ENCODE results near the gene CHSY1. TPM values are rescaled to one million over a fixed set of nuclear protein-coding genes. Genes with fewer than 3 reads are reported as not detected.
A peak's percentile ranks its signal among the peaks of the same experiment; 100 is the strongest.

Gene CHSY1
- total and polyA plus RNA-seq, 3 donors from 2014 or later: 20.0 to 36.1 (median 31.1) TPM

DNA sequence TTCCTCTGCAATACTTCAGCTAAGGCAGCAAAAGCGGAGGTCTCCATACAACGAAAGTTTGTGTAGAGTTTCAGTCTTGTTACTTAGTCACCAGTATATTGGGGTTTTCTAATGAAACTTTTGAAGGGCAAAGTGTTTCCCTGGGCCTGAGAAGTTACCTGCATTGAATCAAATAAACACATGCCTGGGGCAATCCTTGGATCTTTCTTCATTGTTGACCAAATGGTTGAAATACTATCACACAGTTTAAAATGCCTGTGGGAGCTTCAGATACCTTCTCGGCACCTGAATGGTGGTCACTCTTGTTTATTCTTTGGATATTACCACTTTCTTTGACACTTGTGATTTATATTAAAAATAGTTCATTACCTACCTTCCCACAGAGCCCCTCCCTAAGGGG, 988 bp upstream of the CHSY1 start:
- Histone ChIP-seq H3K27ac (peak overlapping the region; percentile 87 to 90), H3K36me3 (ENCODE audit: low read depth, missing control alignments) (no peaks in the 10 kb centered on the region), H3K9me3 (no peaks in the 10 kb centered on the region), H3K27me3 (no peaks in the 10 kb centered on the region), H3K4me3 (peak overlapping the region; percentile 70 to 78), H3K4me1 (peaks cover 31% of the 10 kb centered on the region)
- intact Hi-C loops (cut with DNase I; ENCODE audit: low total_unique reads): loop anchor here (5.0 to 10.0 kb wide), 3 partner anchors 66 to 236 kb away; no protein-coding TSS in a partner anchor
- WGBS, 2 donors: 42 to 44% methylated on average over 3 of the region's 3 CpGs
- TF ChIP-seq, protein P1, sequence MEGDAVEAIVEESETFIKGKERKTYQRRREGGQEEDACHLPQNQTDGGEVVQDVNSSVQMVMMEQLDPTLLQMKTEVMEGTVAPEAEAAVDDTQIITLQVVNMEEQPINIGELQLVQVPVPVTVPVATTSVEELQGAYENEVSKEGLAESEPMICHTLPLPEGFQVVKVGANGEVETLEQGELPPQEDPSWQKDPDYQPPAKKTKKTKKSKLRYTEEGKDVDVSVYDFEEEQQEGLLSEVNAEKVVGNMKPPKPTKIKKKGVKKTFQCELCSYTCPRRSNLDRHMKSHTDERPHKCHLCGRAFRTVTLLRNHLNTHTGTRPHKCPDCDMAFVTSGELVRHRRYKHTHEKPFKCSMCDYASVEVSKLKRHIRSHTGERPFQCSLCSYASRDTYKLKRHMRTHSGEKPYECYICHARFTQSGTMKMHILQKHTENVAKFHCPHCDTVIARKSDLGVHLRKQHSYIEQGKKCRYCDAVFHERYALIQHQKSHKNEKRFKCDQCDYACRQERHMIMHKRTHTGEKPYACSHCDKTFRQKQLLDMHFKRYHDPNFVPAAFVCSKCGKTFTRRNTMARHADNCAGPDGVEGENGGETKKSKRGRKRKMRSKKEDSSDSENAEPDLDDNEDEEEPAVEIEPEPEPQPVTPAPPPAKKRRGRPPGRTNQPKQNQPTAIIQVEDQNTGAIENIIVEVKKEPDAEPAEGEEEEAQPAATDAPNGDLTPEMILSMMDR (IDR thresholded peaks at IDR 0.05): no peak
- TF ChIP-seq POLR2A (IDR thresholded peaks at IDR 0.05): no peak
- DNase-seq: no peak

DNA sequence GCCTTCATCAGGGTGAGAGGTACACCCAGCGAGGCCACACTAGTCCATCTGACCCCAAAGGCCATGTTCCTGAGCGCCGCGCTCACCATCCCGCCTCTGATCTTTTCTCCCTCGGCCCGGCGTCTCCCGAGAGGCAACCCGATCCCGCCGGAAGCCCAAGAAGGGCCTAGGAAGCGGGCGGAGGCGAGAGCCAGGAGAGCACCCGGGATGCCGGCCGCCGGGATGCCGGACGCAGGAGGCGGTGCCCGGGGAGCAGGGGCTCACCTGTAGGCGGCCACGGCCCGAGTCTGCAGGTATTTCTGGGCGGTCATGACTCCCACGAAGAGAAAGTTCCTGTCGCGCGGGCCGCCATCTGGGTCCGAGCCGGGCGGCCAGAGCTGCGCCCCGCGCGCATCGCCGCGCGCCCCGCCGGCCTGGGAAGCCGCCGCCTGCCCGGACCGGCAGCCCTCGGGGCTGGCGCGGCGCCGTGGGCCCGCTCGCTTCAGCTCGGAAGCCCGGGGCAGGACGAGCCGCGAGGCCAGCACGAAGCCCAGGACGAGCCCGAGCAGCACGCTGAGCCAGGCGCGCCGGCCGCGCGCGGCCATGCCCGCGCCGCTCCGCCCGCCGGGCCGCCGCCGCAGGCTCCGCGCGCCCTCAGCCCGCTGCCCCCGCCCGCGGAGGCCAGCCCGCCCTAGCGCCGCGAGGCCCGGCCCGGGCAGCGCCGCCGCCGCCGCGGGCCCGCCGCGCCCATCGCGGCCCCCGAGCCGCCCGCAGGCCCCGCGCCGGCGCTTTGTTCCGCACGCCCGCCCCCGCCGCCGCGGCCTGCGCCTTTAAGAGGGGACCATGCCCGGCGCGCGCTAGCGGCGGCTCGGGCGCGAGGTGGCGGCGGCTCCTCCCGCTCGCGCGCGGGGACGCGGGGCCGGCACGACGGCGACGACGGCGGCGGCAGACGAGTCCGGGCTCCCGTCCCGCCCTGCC, 697 bp downstream of the CHSY1 start:
- H3K4me1 ChIP-seq: peaks cover 42% of the 10 kb centered on the region
- 0% methylated on average over 59 of the region's 150 CpGs; no CpG with 5 or more reads in 1 of the 2 donors for WGBS, 2 donors
- intact Hi-C loops (cut with DNase I; ENCODE audit: low total_unique reads): loop anchor here (5.0 to 10.0 kb wide), 3 partner anchors 64 to 234 kb away; no protein-coding TSS in a partner anchor

DNA sequence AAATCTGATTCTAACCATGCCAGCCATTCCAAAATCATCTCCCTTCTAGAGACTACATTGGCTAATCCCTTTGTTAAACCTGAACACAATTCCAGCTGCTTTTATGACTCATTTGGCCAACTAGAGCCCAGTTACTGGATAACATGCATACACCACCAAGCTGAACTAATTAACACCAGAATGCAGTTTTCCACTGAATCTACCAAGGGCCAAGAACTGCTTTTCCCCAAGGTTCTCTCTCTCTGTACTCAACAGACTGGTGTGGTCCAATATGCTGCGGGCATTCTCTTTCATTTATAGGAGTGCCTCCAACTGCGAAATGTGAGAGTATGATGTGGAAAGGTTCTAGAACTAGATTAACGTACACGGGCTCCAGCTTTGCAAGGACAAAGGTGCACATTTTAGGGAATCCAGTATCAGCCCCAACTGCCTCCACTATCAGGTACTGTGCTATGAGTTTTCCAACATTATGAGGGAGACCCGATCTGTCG, 1.5 kb downstream of the CHSY1 start:
- Histone ChIP-seq H3K27me3 (no peaks in the 10 kb centered on the region), H3K4me3 (peak overlapping the region; percentile 78 to 82), H3K36me3 (ENCODE audit: low read depth, missing control alignments) (no peaks in the 10 kb centered on the region), H3K4me1 (peaks cover 42% of the 10 kb centered on the region), H3K27ac (peak overlapping the region; percentile 86 to 92), H3K9me3 (no peaks in the 10 kb centered on the region)
- WGBS, 2 donors: 0 to 4% methylated on average over 2 to 6 of the region's 6 CpGs
- TF ChIP-seq, protein P1 (IDR thresholded peaks at IDR 0.05): no peak
- TF ChIP-seq POLR2A (IDR thresholded peaks at IDR 0.05): no peak
- intact Hi-C loops (cut with DNase I; ENCODE audit: low total_unique reads): loop anchor here (5.0 to 10.0 kb wide), 3 partner anchors 63 to 233 kb away; no protein-coding TSS in a partner anchor
- DNase-seq: no peak

More for the DNA sequence above, 697 bp downstream of the CHSY1 start:
- Histone ChIP-seq H3K36me3 (ENCODE audit: low read depth, missing control alignments) (no peaks in the 10 kb centered on the region), H3K4me3 (peak overlapping the region; percentile 78 to 82), H3K9me3 (no peaks in the 10 kb centered on the region), H3K27me3 (no peaks in the 10 kb centered on the region), H3K27ac (peak overlapping the region; percentile 90 to 92)
- DNase-seq: no peak
- TF ChIP-seq, protein P1 (IDR thresholded peaks at IDR 0.05): no peak
- TF ChIP-seq POLR2A (IDR thresholded peaks at IDR 0.05): no peak

DNA sequence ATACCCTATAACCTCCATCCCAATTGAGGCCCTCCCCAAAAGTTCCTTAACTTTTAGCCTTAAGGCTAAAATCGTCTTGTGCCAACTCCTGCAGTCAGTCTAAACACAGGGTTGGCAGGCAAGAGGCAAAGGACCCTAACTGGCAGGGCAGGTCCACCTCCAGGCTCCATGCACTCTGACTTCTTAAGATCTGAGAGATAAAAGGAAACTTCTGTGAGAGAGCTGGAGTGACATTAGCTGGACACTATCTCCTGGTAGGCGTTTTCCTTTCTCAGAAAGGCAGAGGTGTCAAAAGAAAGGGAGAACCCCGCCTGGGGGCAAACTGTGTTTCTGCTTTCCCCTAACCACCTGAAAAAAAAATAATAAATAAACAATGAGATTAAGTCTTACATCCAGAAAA, 3.6 kb downstream of the CHSY1 start:
- peak overlapping the region in 1 of 2 donors; percentile 68 for H3K27ac ChIP-seq
- WGBS, 2 donors: 36 to 41% methylated on average over 3 of the region's 3 CpGs

More for the DNA sequence above, 3.6 kb downstream of the CHSY1 start:
- no peaks in the 10 kb centered on the region for H3K27me3 ChIP-seq
- intact Hi-C loops (cut with DNase I; ENCODE audit: low total_unique reads): no loop called here
- no peak for TF ChIP-seq POLR2A (IDR thresholded peaks at IDR 0.05)
- TF ChIP-seq, protein P1 (IDR thresholded peaks at IDR 0.05): no peak
- DNase-seq: no peak
- peaks cover 52% of the 10 kb centered on the region for H3K4me1 ChIP-seq
- H3K4me3 ChIP-seq: no peak overlapping the region
- no peaks in the 10 kb centered on the region for H3K36me3 ChIP-seq (ENCODE audit: low read depth, missing control alignments)
- H3K9me3 ChIP-seq: no peaks in the 10 kb centered on the region

Measured in testis (tissue), 3 donors.